K562 (cell line): ENCODE measurements around the gene SLC25A34. TPM values are rescaled to one million over a fixed set of nuclear protein-coding genes. Genes with fewer than 3 reads are reported as not detected.
A peak's percentile ranks its signal among the peaks of the same experiment; 100 is the strongest.

ENCODE experiments used
- ATAC-seq: fragments of 200-7000 bp; cut with Tn5 transposase; 3 replicates; pipeline ENCODE4 v1.9.1; 2020; ENCODE audit warnings: moderate library complexity
- BruUV-seq: library from RNA; stranded (reverse); fragments of 400-500 nt; replicated peaks from 2 replicates; lab custom pipeline; 2021; lab: Mats Ljungman, UMichigan
- CTCF ChIA-PET: fragments of 300-600 bp; formaldehyde crosslinking; extraction: SDS; loops from one replicate; lab custom pipeline; 2021; ENCODE audit warnings: low intra/inter-chr PET ratio; lab: Yijun Ruan, JAX
- POLR2A ChIA-PET: fragments of 300-600, 350-650 bp; sonication (Branson Sonifier 250); formaldehyde crosslinking; extraction: SDS; loops from one replicate; lab custom pipeline; 2021; ENCODE audit warnings: antibody characterized with exemption, inconsistent platforms; lab: Yijun Ruan, JAX
- DNase-seq, 4 experiments: peaks; one replicate each; pipeline versions ENCODE4 v3.0.0 to v3.0.0-alpha.2; 2011 to 2018; ENCODE audit warnings: low spot score in 3 of 4, mixed read lengths in 3 of 4; ENCODE audit errors: extremely low read depth in 1 of 4
- FAIRE-seq: peaks from 2 replicates; lab custom pipeline; 2011; peaks lifted over from hg19 to GRCh38; lab: Jason Lieb, UNC
- H2AFZ ChIP-seq: 2 replicates; pipeline ENCODE4 v1.6.0; 2011; ENCODE audit warnings: low read depth, low read length, control low read depth, inconsistent platforms
- H3K27ac ChIP-seq: fragments of 200-600 bp; 3 replicates; pipeline ENCODE4 v1.8.0; 2011; ENCODE audit warnings: low read depth, mild to moderate bottlenecking, control low read depth, inconsistent platforms, low read length, moderate library complexity, mixed read lengths; ENCODE audit errors: extremely low read depth
- H3K27me3 ChIP-seq, 2 experiments: fragments of 300-600 bp in 1 of 2; 2 replicates in 1 of 2; 3 replicates in 1 of 2; pipeline versions ENCODE4 v1.6.0 to v1.8.0; 2011; ENCODE audit warnings: inconsistent platforms in 2 of 2, low read length in 2 of 2, mild to moderate bottlenecking in 1 of 2, mixed read lengths in 1 of 2, moderate library complexity in 1 of 2; ENCODE audit not compliant: control insufficient read depth in 2 of 2, insufficient read depth in 2 of 2
- H3K36me3 ChIP-seq: fragments of 300-600 bp; 3 replicates; pipeline ENCODE4 v1.8.0; 2011; ENCODE audit warnings: mild to moderate bottlenecking, low read length, inconsistent platforms; ENCODE audit not compliant: control insufficient read depth, insufficient read depth
- H3K4me1 ChIP-seq, 2 experiments: fragments of 200-600 bp in 1 of 2; replicated peaks in 1 of 2; 2 replicates in 1 of 2; 3 replicates in 1 of 2; pipeline versions ENCODE4 v1.5.1 to v1.8.0; 2011; ENCODE audit warnings: inconsistent platforms in 2 of 2, low read length in 2 of 2, mild to moderate bottlenecking in 1 of 2, mixed read lengths in 1 of 2, moderate library complexity in 1 of 2; ENCODE audit not compliant: control insufficient read depth in 2 of 2, insufficient read depth in 2 of 2
- H3K4me2 ChIP-seq: 2 replicates; pipeline ENCODE4 v1.6.1; 2011; ENCODE audit warnings: low read length, control low read depth, inconsistent platforms, mixed read lengths; ENCODE audit not compliant: insufficient read depth
- H3K4me3 ChIP-seq: fragments of 200-600 bp; sonication (generic), shearing (Covaris generic); 2 replicates; pipeline ENCODE4 v1.5.1; 2016; ENCODE audit warnings: control low read depth, inconsistent platforms
- H3K79me2 ChIP-seq: fragments of 200-600 bp; 3 replicates; pipeline ENCODE4 v1.8.0; 2011; ENCODE audit warnings: low read length, inconsistent platforms; ENCODE audit not compliant: control insufficient read depth, insufficient read depth
- H3K9ac ChIP-seq, 2 experiments: 2 replicates each; pipeline versions ENCODE4 v1.6.0 to v1.6.1; 2011; ENCODE audit warnings: low read depth in 2 of 2, low read length in 2 of 2, control low read depth in 1 of 2, inconsistent platforms in 1 of 2, mild to moderate bottlenecking in 1 of 2, mixed read lengths in 1 of 2; ENCODE audit not compliant: insufficient read depth in 1 of 2
- H3K9me1 ChIP-seq: one replicate; pipeline ENCODE4 v1.6.0; 2011; ENCODE audit warnings: inconsistent platforms, mild to moderate bottlenecking, low read length, moderate library complexity; ENCODE audit not compliant: control insufficient read depth, insufficient read depth
- H3K9me3 ChIP-seq: replicated peaks from 2 replicates; pipeline ENCODE4 v1.5.1; 2011; ENCODE audit warnings: low read depth, low read length, inconsistent platforms; ENCODE audit not compliant: control insufficient read depth, insufficient read depth
- H4K20me1 ChIP-seq: replicated peaks from 2 replicates; pipeline ENCODE4 v1.6.1; 2011; ENCODE audit warnings: low read length, inconsistent platforms, mixed read lengths; ENCODE audit not compliant: control insufficient read depth, insufficient read depth
- BDP1 ChIP-seq: IDR thresholded peaks from 3 replicates; pipeline ENCODE4 v1.6.1; 2011; ENCODE audit not compliant: insufficient read length, insufficient read depth
- GATA2 ChIP-seq: sonication (generic); formaldehyde crosslinking; IDR thresholded peaks from 2 replicates; pipeline ENCODE4 v1.4.0; 2020; ENCODE audit warnings: mild to moderate bottlenecking, missing genetic modification reagents
- KDM1A ChIP-seq, 2 experiments: fragments of 450-650 bp; IDR thresholded peaks; 2 replicates each; pipeline ENCODE4 v1.6.1; 2016; ENCODE audit warnings: mild to moderate bottlenecking in 2 of 2
- TFAP4 ChIP-seq: sonication (generic); formaldehyde crosslinking; IDR thresholded peaks from 2 replicates; pipeline ENCODE4 v1.8.0; 2022; ENCODE audit warnings: missing genetic modification reagents, mild to moderate bottlenecking, moderate library complexity, borderline replicate concordance
- U2AF2 ChIP-seq: fragments of 200-400 bp; formaldehyde crosslinking; optimal IDR thresholded peaks from 2 replicates; pipeline ENCODE3; 2017; ENCODE audit warnings: low read depth, mild to moderate bottlenecking, low read length
- ZBTB7A ChIP-seq: IDR thresholded peaks from 2 replicates; pipeline ENCODE4 v1.6.1; 2011; ENCODE audit warnings: low read depth, mild to moderate bottlenecking, low read length, moderate library complexity, borderline replicate concordance; ENCODE audit not compliant: control insufficient read depth
- ZNF444 ChIP-seq: fragments of 250-450 bp; sonication (Bioruptor Pico); IDR thresholded peaks from 2 replicates; pipeline ENCODE4 v1.4.0; 2020; ENCODE audit warnings: mild to moderate bottlenecking, moderate library complexity
- WGBS: fragments of 100-300 bp; shearing (Covaris generic); methylation state at CpG from one replicate; pipeline ENCODE4 v1.1.6; 2016; ENCODE audit warnings: low coverage, mixed read lengths; ENCODE audit not compliant: insufficient coverage; ENCODE audit errors: missing lambda C conversion rate; 5-methylcytosine and 5-hydroxymethylcytosine counted together
- in situ Hi-C: fragments of 300-500 bp; cut with MboI; formaldehyde crosslinking; loops from 4 replicates; pipeline ENCODE4 v1.15.0; 2018; ENCODE audit warnings: inconsistent platforms, mixed read lengths
- intact Hi-C: fragments of 100-400 bp; cut with micrococcal nuclease; formaldehyde crosslinking; loops from 2 replicates; pipeline ENCODE4 v1.14.2; 2022
- polyA plus RNA-seq, 8 experiments: library from polyadenylated mRNA; depleted of rRNA in 4 of 8; stranded (reverse) in 5 of 8; unstranded in 3 of 8; fragments of >200 nt; fragmentation: Nextera tagmentation in 2 of 8; fragmentation: Illumina TruSeq in 1 of 8; extraction: Ambion mirVana in 2 of 8; extraction: Trizol in 1 of 8; gene quantifications; 2 replicates each; pipeline versions ENCODE4 v1.2.1 to v1.2.3, GENCODE V29; 2011 to 2014; ENCODE audit warnings: inconsistent platforms in 1 of 8, missing spikeins in 1 of 8
- total RNA-seq, 7 experiments: library from RNA; depleted of rRNA in 6 of 7; stranded (reverse); fragments of >200 nt in 6 of 7; fragmentation: Illumina TruSeq in 2 of 7; extraction: Trizol in 2 of 7; gene quantifications; 2 replicates each; pipeline versions ENCODE4 v1.2.1 to v1.2.3, GENCODE V29; 2011 to 2021; ENCODE audit warnings: low replicate concordance in 1 of 7

Gene SLC25A34
- total and polyA plus RNA-seq, 9 of the 15 experiments (the other 6 are each of a cell fraction or from before 2014, with no cell fraction given), result 0.01 to 0.57 (median 0.16) TPM

- Histone ChIP-seq H3K36me3 (no peaks in the 10 kb centered on the region), H3K27ac (no peak overlapping the region), H3K79me2 (no peaks in the 10 kb centered on the region), H3K27me3 (peaks cover 26 to 55% of the 10 kb centered on the region in 2 experiments; a peak in 4 of 5 replicates), H3K9me1 (no peaks in the 10 kb centered on the region), H3K4me3 (no peak overlapping the region), H3K9me3 (no peaks in the 10 kb centered on the region), H4K20me1 (peaks cover 9% of the 10 kb centered on the region), H3K9ac (no peak overlapping the region), H3K4me2 (no peak overlapping the region), H3K4me1 (peaks cover 15 to 40% of the 10 kb centered on the region in 2 experiments; a peak in 4 of 5 replicates), H2AFZ (no peak overlapping the region)
- DNase-seq (peak in 2 of 4 experiments; percentile 42 to 51), FAIRE-seq (no peak), ATAC-seq (peak; percentile 13; the same call in 1 of the 3 replicates)
- in situ Hi-C loops, result no loop called here
- TF ChIP-seq GATA2 (peak; percentile 48), ZNF444 (CRISPR knock-in tag) (0 out of 2 replicates have a peak, but pooled peaks have one; percentile 34), BDP1 (no peak), TFAP4 (peak; percentile 48; the same call in 1 of the 2 replicates), U2AF2 (no peak), KDM1A (IDR thresholded peaks at IDR 0.05) (peak; percentile 51 to 88), ZBTB7A (peak; percentile 88)
- 10% methylated on average over 24 of the region's 24 CpGs for whole genome bisulfite sequencing
- POLR2A ChIA-PET, result interaction anchor here (0.5 to 1.0 kb wide), 3 partner anchors 8 to 56 kb away, joined by 3 to 4 read pairs (median 4); no protein-coding TSS in a partner anchor
- intact Hi-C loops, result no loop called here
- BruUV-seq, result no TSS peak
- CTCF ChIA-PET, result no interaction called here
Observed at GRCh38 chr1:15757575-15758342, 21.7 kb downstream of the SLC25A34 start.
